ENCODE data around the gene COQ3. TPM values are rescaled to one million over a fixed set of nuclear protein-coding genes. Genes with fewer than 3 reads are reported as not detected.

The COQ3 gene
- total RNA-seq, 1 experiment from 2014 or later = 10.9 TPM

DNA sequence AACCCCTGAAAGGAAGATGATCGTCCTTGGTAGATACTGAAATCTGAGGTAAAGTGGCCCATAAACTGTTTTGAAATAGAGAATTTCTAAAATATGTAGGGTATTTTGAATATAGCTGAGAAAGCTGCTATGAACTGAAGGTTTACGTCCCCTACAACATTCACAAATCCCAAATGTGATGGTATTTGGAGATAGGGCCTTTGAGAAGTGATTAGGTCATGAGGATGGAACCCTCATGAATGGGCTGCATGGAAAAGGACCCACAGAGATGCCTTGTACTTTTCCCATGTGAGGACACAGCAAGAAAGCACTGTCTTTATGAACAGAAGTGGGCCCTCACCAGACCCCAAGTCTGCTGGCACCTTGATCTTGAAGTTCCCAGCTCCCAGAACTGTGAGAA is 37.9 kb upstream of the COQ3 start:
- no peak for TF ChIP-seq CTCF (conservative IDR thresholded peaks at IDR 0.05)
- Histone ChIP-seq H3K23me2 (ENCODE audit: insufficient read length, low read depth, low read length, poor library complexity, severe bottlenecking) (no peaks in the 10 kb centered on the region), H2BK5ac (ENCODE audit: insufficient read length, low read length) (no peak overlapping the region), H3K4me2 (ENCODE audit: insufficient read depth, insufficient read length, low read length) (no peak overlapping the region), H3T11ph (ENCODE audit: low read length) (no peak overlapping the region), H3K9ac (ENCODE audit: extremely low read depth, insufficient read length, low read length) (no peak overlapping the region), H4K8ac (replicated peaks; ENCODE audit: insufficient read length, low read depth, low read length) (no peak overlapping the region), H2BK120ac (ENCODE audit: low read depth, low read length, poor library complexity, severe bottlenecking) (no peak overlapping the region), H2AFZ (ENCODE audit: low read length) (no peak overlapping the region), H3K4me1 (ENCODE audit: insufficient read depth, low read length) (no peaks in the 10 kb centered on the region), H3K79me1 (ENCODE audit: insufficient read depth, low read depth, low read length, poor library complexity, severe bottlenecking) (no peaks in the 10 kb centered on the region), H2AK5ac (ENCODE audit: insufficient read length, low read length) (no peak overlapping the region), H2BK15ac (ENCODE audit: low read depth, low read length) (no peak overlapping the region), H3K27me3 (ENCODE audit: insufficient read depth, low read length) (no peaks in the 10 kb centered on the region), H3K9me3 (ENCODE audit: control insufficient read depth, low read depth, low read length) (no peaks in the 10 kb centered on the region), H4K5ac (ENCODE audit: insufficient read length, low read depth, low read length) (no peak overlapping the region), H3K18ac (ENCODE audit: insufficient read length, low read depth, low read length) (no peak overlapping the region), H2BK12ac (ENCODE audit: insufficient read length, low read depth, low read length) (no peak overlapping the region), H3K79me2 (ENCODE audit: insufficient read depth, low read length) (0 out of 2 replicates have a peak, but pooled peaks cover 2% of the 10 kb centered on the region), H4K91ac (ENCODE audit: insufficient read length, low read depth, low read length) (no peak overlapping the region), H4K20me1 (ENCODE audit: control insufficient read depth, insufficient read depth, insufficient read length) (no peaks in the 10 kb centered on the region), H3K23ac (ENCODE audit: insufficient read length, low read depth, low read length) (no peak overlapping the region), H3K27ac (ENCODE audit: insufficient read length, low read depth, low read length) (no peak overlapping the region), H3K14ac (ENCODE audit: insufficient read depth, low read length) (no peak overlapping the region), H2BK20ac (ENCODE audit: low read depth, low read length, poor library complexity, severe bottlenecking) (no peak overlapping the region), H3K56ac (ENCODE audit: insufficient read length, low read depth, low read length) (no peak overlapping the region), H3K4ac (ENCODE audit: low read depth, low read length) (no peak overlapping the region)
- Mint-ChIP-seq H3K27ac (peak overlapping the region in 1 of 3 experiments; percentile 59; a peak in 1 of 7 replicates), H3K4me3 (no peak overlapping the region), H3K27me3 (ENCODE audit: low read depth) (no peaks in the 10 kb centered on the region), H3K4me1 (peaks cover 28 to 30% of the 10 kb centered on the region in 2 experiments), H3K36me3 (ENCODE audit: insufficient read depth in 1 of 3, low read depth in 3 of 3) (peaks cover 0 to 15% (median 13%) of the 10 kb centered on the region in 3 experiments; a peak in 5 of 7 replicates), H3K9me3 (no peaks in the 10 kb centered on the region; a peak in 1 of 5 replicates)
- DNase-seq = no peak
- no CpG with 5 or more reads among the region's 2 CpGs for WGBS (ENCODE audit: extremely low coverage, insufficient read length, low lambda C conversion rate)

Measured in H9 (cell line).